ENCODE data around the gene BAD. TPM values are rescaled to one million over a fixed set of nuclear protein-coding genes. Genes with fewer than 3 reads are reported as not detected.

Gene BAD
- total and polyA plus RNA-seq, 2 of the 13 experiments (the other 11 are each of a cell fraction or from before 2014, with no cell fraction given), result 17.9 to 28.5 TPM

GRCh38 chr11:64262271-64263002, 22.0 kb downstream of the BAD start:
- in situ Hi-C loops (cut with HindIII; ENCODE audit: extremely low pct_ligation_motif_present, low pct_unique_long_range_greater_than_20kb) (no loop called here), intact Hi-C loops (cut with micrococcal nuclease; ENCODE audit: unreplicated experiment) (no loop called here)
- Histone ChIP-seq H4K20me1 (ENCODE audit: insufficient read depth, low read length) (no peaks in the 10 kb centered on the region), H3K4me3 (replicated peaks in 1 of 3; ENCODE audit: insufficient read depth in 1 of 3, low read depth in 2 of 3, low read length in 3 of 3) (no peak overlapping the region), H3K27me3 (ENCODE audit: control insufficient read depth in 1 of 2, insufficient read depth in 2 of 2, low read length in 2 of 2) (no peaks in the 10 kb centered on the region), H3K9ac (ENCODE audit: insufficient read depth, low read depth, low read length) (no peak overlapping the region), H3K36me3 (replicated peaks in 1 of 2; ENCODE audit: control insufficient read depth in 1 of 2, insufficient read depth in 2 of 2, low read length in 2 of 2) (peaks cover 9 to 35% of the 10 kb centered on the region in 2 experiments; a peak in 4 of 5 replicates), H3K79me2 (ENCODE audit: insufficient read depth, low read length) (no peaks in the 10 kb centered on the region), H3K4me1 (ENCODE audit: insufficient read depth, low read length) (no peaks in the 10 kb centered on the region), H3K4me2 (ENCODE audit: low read depth, low read length) (no peak overlapping the region), H2AFZ (ENCODE audit: low read length) (no peak overlapping the region), H3K27ac (ENCODE audit: extremely low read length, insufficient read depth, low read length) (no peak overlapping the region), H3K9me3 (ENCODE audit: low read length) (no peaks in the 10 kb centered on the region)
- no TSS peak for BruUV-seq (replicated peaks)
- WGBS (ENCODE audit: low lambda C conversion rate), result 98% methylated on average over 34 of the region's 42 CpGs
- ATAC-seq (no peak), FAIRE-seq (no peak), DNase-seq (ENCODE audit: low spot score) (no peak)
- CTCF ChIA-PET (ENCODE audit: low intra/inter-chr PET ratio, low total read pairs), result no interaction called here
- POLR2A ChIA-PET, result no interaction called here
- TF ChIP-seq ZNF691 (CRISPR knock-in tag; IDR thresholded peaks at IDR 0.05; ENCODE audit: borderline replicate concordance, low read depth), result no peak
- TF ChIP-seq DMAP1 (CRISPR knock-in tag; IDR thresholded peaks at IDR 0.05), result no peak
- TF ChIP-seq MBD4 (IDR thresholded peaks at IDR 0.05; ENCODE audit: borderline replicate concordance, low read length), result no peak
- no peak for TF ChIP-seq ZNF501 (CRISPR knock-in tag; IDR thresholded peaks at IDR 0.05)
- no peak for TF ChIP-seq SIN3A (IDR thresholded peaks at IDR 0.05; ENCODE audit: borderline replicate concordance, low read depth, low read length)
- no peak for TF ChIP-seq ZNF746 (CRISPR knock-in tag; IDR thresholded peaks at IDR 0.05)
- no peak for TF ChIP-seq ZNF34 (CRISPR knock-in tag; IDR thresholded peaks at IDR 0.05; ENCODE audit: borderline replicate concordance)
- no peak for TF ChIP-seq U2AF2 (IDR thresholded peaks at IDR 0.05; ENCODE audit: low read depth, low read length)
- TF ChIP-seq THYN1 (CRISPR knock-in tag; IDR thresholded peaks at IDR 0.05; ENCODE audit: borderline replicate concordance, low read depth), result no peak
- no peak for TF ChIP-seq ZBTB44 (CRISPR knock-in tag; IDR thresholded peaks at IDR 0.05)
- TF ChIP-seq FOXO4 (CRISPR knock-in tag; conservative IDR thresholded peaks at IDR 0.05), result no peak
- no peak for TF ChIP-seq DZIP1 (CRISPR knock-in tag; IDR thresholded peaks at IDR 0.05)
- no peak for TF ChIP-seq MXD3 (CRISPR knock-in tag; IDR thresholded peaks at IDR 0.05)
- no peak for TF ChIP-seq ADNP (CRISPR knock-in tag; IDR thresholded peaks at IDR 0.05)
- TF ChIP-seq FOXK1 (CRISPR knock-in tag; IDR thresholded peaks at IDR 0.05; ENCODE audit: borderline replicate concordance, low read depth), result no peak
